Right lobe of liver (tissue), 4 donors: ENCODE data around the gene MRPL20.

ENCODE experiments used
- CTCF ChIP-seq, 4 donors: fragments of 200-600 bp in 3 of 4; fragments of 450-650 bp in 1 of 4; IDR thresholded peaks; one replicate each; pipeline versions ENCODE4 v1.5.1 to v1.8.0; 2016 to 2022; ENCODE audit warnings: antibody characterized with exemption in 4 of 4, mild to moderate bottlenecking in 2 of 4
- POLR2A ChIP-seq: fragments of 450-650 bp; IDR thresholded peaks from one replicate; pipeline ENCODE4 v1.6.1; 2017; ENCODE audit warnings: antibody characterized with exemption, mild to moderate bottlenecking
- donor health status: DM: no; HTN: no; CAD: no.
- donor health status: DM: no; HTN: no; CAD: no.
- donor health status: DM: no; HTN: yes; CAD: no.

- TF ChIP-seq CTCF (IDR thresholded peaks at IDR 0.05) (no peak), POLR2A (no peak)
Observed at GRCh38 chr1:1440262-1441001, 33.3 kb upstream of the MRPL20 start.
